H9 (cell line): ENCODE data around the gene RS1. TPM values are rescaled to one million over a fixed set of nuclear protein-coding genes. Genes with fewer than 3 reads are reported as not detected.

Experiments
- DNase-seq: peaks from one replicate; pipeline ENCODE4 v3.0.0-alpha.2; 2017
- H2AFZ ChIP-seq: one replicate; pipeline ENCODE4 v1.6.1; 2013; ENCODE audit warnings: mild to moderate bottlenecking, low read length, control low read depth, moderate library complexity
- H2AK5ac ChIP-seq: 2 replicates; pipeline ENCODE4 v1.6.1; 2013; ENCODE audit warnings: low read length, control low read depth, mixed read lengths; ENCODE audit not compliant: insufficient read length
- H2BK120ac ChIP-seq: one replicate; pipeline ENCODE4 v1.6.1; 2013; ENCODE audit warnings: low read depth, mild to moderate bottlenecking, low read length, control low read depth, inconsistent platforms; ENCODE audit not compliant: poor library complexity, severe bottlenecking
- H2BK12ac ChIP-seq: 2 replicates; pipeline ENCODE4 v1.6.1; 2013; ENCODE audit warnings: low read length, control low read depth, mixed read lengths, low read depth; ENCODE audit not compliant: insufficient read length
- H2BK15ac ChIP-seq: 2 replicates; pipeline ENCODE4 v1.6.1; 2013; ENCODE audit warnings: low read depth, low read length, control low read depth
- H2BK20ac ChIP-seq: one replicate; pipeline ENCODE4 v1.6.1; 2013; ENCODE audit warnings: low read depth, mild to moderate bottlenecking, low read length, control low read depth, inconsistent platforms; ENCODE audit not compliant: poor library complexity, severe bottlenecking
- H2BK5ac ChIP-seq: 2 replicates; pipeline ENCODE4 v1.6.1; 2013; ENCODE audit warnings: low read length, control low read depth, mixed read lengths; ENCODE audit not compliant: insufficient read length
- H3K14ac ChIP-seq: 2 replicates; pipeline ENCODE4 v1.6.1; 2013; ENCODE audit warnings: low read length, control low read depth; ENCODE audit not compliant: insufficient read depth
- H3K18ac ChIP-seq: 2 replicates; pipeline ENCODE4 v1.6.1; 2013; ENCODE audit warnings: low read depth, mild to moderate bottlenecking, mixed read lengths, low read length, control low read depth; ENCODE audit not compliant: insufficient read length
- H3K23ac ChIP-seq: 2 replicates; pipeline ENCODE4 v1.6.1; 2013; ENCODE audit warnings: low read length, control low read depth, mixed read lengths, low read depth; ENCODE audit not compliant: insufficient read length
- H3K23me2 ChIP-seq: 2 replicates; pipeline ENCODE4 v1.6.1; 2013; ENCODE audit warnings: low read depth, mild to moderate bottlenecking, mixed read lengths, low read length, control low read depth; ENCODE audit not compliant: insufficient read length, poor library complexity, severe bottlenecking
- H3K27ac ChIP-seq: 2 replicates; pipeline ENCODE4 v1.5.1; 2013; ENCODE audit warnings: low read length, control low read depth, mixed read lengths, low read depth; ENCODE audit not compliant: insufficient read length
- H3K27me3 ChIP-seq: 2 replicates; pipeline ENCODE4 v1.6.1; 2013; ENCODE audit warnings: low read length, control low read depth, inconsistent platforms; ENCODE audit not compliant: insufficient read depth
- H3K4ac ChIP-seq: 2 replicates; pipeline ENCODE4 v1.6.1; 2013; ENCODE audit warnings: low read depth, mild to moderate bottlenecking, control low read depth, inconsistent platforms, low read length, moderate library complexity
- H3K4me1 ChIP-seq: 2 replicates; pipeline ENCODE4 v1.6.1; 2013; ENCODE audit warnings: low read length, control low read depth, inconsistent platforms; ENCODE audit not compliant: insufficient read depth
- H3K4me2 ChIP-seq: 2 replicates; pipeline ENCODE4 v1.6.1; 2013; ENCODE audit warnings: low read length, control low read depth, mixed read lengths; ENCODE audit not compliant: insufficient read length, insufficient read depth
- H3K56ac ChIP-seq: 2 replicates; pipeline ENCODE4 v1.6.1; 2013; ENCODE audit warnings: low read depth, mild to moderate bottlenecking, mixed read lengths, low read length, control low read depth; ENCODE audit not compliant: insufficient read length
- H3K79me1 ChIP-seq: 2 replicates; pipeline ENCODE4 v1.6.1; 2013; ENCODE audit warnings: low read depth, mild to moderate bottlenecking, moderate library complexity, low read length, control low read depth, inconsistent platforms; ENCODE audit not compliant: insufficient read depth, poor library complexity, severe bottlenecking
- H3K79me2 ChIP-seq: 2 replicates; pipeline ENCODE4 v1.6.1; 2013; ENCODE audit warnings: low read length, control low read depth, inconsistent platforms; ENCODE audit not compliant: insufficient read depth
- H3K9ac ChIP-seq: 2 replicates; pipeline ENCODE4 v1.6.1; 2013; ENCODE audit warnings: low read length, control low read depth, mixed read lengths; ENCODE audit not compliant: insufficient read length; ENCODE audit errors: extremely low read depth
- H3K9me3 ChIP-seq: one replicate; pipeline ENCODE4 v1.6.1; 2013; ENCODE audit warnings: low read depth, low read length, inconsistent platforms; ENCODE audit not compliant: control insufficient read depth
- H3T11ph ChIP-seq: one replicate; pipeline ENCODE4 v1.6.1; 2013; ENCODE audit warnings: mild to moderate bottlenecking, low read length, control low read depth, inconsistent platforms
- H4K20me1 ChIP-seq: one replicate; pipeline ENCODE4 v1.6.1; 2013; ENCODE audit not compliant: control insufficient read depth, insufficient read length, insufficient read depth
- H4K5ac ChIP-seq: 2 replicates; pipeline ENCODE4 v1.6.1; 2013; ENCODE audit warnings: low read depth, mild to moderate bottlenecking, mixed read lengths, low read length, control low read depth; ENCODE audit not compliant: insufficient read length
- H4K8ac ChIP-seq: replicated peaks from 2 replicates; pipeline ENCODE4 v1.6.1; 2013; ENCODE audit warnings: low read length, control low read depth, mixed read lengths, low read depth; ENCODE audit not compliant: insufficient read length
- H4K91ac ChIP-seq: 2 replicates; pipeline ENCODE4 v1.6.1; 2013; ENCODE audit warnings: low read depth, mild to moderate bottlenecking, moderate library complexity, mixed read lengths, low read length, control low read depth; ENCODE audit not compliant: insufficient read length
- H3K27ac Mint-ChIP-seq, 3 experiments: 2 replicates in 2 of 3; 3 replicates in 1 of 3; pipeline ENCODE4 v1.8.0; 2020 to 2021; ENCODE audit warnings: mixed read lengths in 3 of 3, mild to moderate bottlenecking in 1 of 3, moderate library complexity in 1 of 3
- H3K27me3 Mint-ChIP-seq: 2 replicates; pipeline ENCODE4 v1.8.0; 2021; ENCODE audit warnings: low read depth, mild to moderate bottlenecking, moderate library complexity, mixed read lengths
- H3K36me3 Mint-ChIP-seq, 3 experiments: 2 replicates in 2 of 3; 3 replicates in 1 of 3; pipeline ENCODE4 v1.8.0; 2020 to 2021; ENCODE audit warnings: low read depth in 3 of 3, mixed read lengths in 3 of 3; ENCODE audit not compliant: insufficient read depth in 1 of 3
- H3K4me1 Mint-ChIP-seq, 2 experiments: 2 replicates each; pipeline ENCODE4 v1.8.0; 2020; ENCODE audit warnings: mixed read lengths in 2 of 2
- H3K4me3 Mint-ChIP-seq, 2 experiments: 2 replicates in 1 of 2; 3 replicates in 1 of 2; pipeline ENCODE4 v1.8.0; 2020 to 2021; ENCODE audit warnings: mild to moderate bottlenecking in 2 of 2, mixed read lengths in 2 of 2, moderate library complexity in 1 of 2
- H3K9me3 Mint-ChIP-seq, 2 experiments: 2 replicates in 1 of 2; 3 replicates in 1 of 2; pipeline ENCODE4 v1.8.0; 2020; ENCODE audit warnings: mild to moderate bottlenecking in 2 of 2, mixed read lengths in 2 of 2, moderate library complexity in 1 of 2
- WGBS: extraction: QIAGEN DNeasy Blood & Tissue Kit; methylation state at CpG from one replicate; pipeline ENCODE4 v1.1.7; 2013; ENCODE audit warnings: missing lambda C conversion rate, low lambda C conversion rate, mixed read lengths; ENCODE audit not compliant: insufficient read length; ENCODE audit errors: extremely low coverage; 5-methylcytosine and 5-hydroxymethylcytosine counted together
- total RNA-seq: library from RNA; stranded (reverse); gene quantifications from 2 replicates; pipeline ENCODE4 v1.2.1, GENCODE V29; 2021
- TF ChIP-seq, protein P1 (sequence below): fragments of 200-600 bp; sonication (generic); conservative IDR thresholded peaks from 3 replicates; pipeline ENCODE4 v1.8.0; 2021; ENCODE audit warnings: antibody characterized with exemption, mild to moderate bottlenecking

The RS1 gene
- total RNA-seq, 1 experiment from 2014 or later = not detected

DNA sequence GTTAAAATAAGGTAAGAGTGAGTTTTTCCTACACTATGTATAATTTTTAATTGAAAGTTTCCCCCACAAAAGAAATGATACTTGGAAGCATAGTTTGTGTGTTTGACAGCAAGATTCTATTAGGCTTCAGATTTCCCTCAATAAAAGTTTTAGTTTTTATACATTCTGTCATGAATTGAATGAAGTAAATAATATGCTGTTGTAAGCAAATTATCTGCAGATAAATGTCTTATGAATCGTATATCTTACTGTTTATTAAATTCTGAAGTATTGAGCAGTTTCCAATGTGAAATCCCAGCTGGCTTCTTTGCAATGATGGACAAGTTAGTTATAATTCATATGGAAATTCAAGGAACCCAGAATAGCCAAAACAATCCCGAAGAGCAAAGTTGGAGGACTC, 33.5 kb downstream of the RS1 start:
- no peak overlapping the region for H3K4me2 ChIP-seq
- Mint-ChIP-seq H3K9me3 (peaks cover 69 to 77% of the 10 kb centered on the region in 2 experiments), H3K4me3 (no peak overlapping the region), H3K36me3 (peaks cover 22 to 35% (median 22%) of the 10 kb centered on the region in 3 experiments), H3K27me3 (no peaks in the 10 kb centered on the region), H3K27ac (no peak overlapping the region), H3K4me1 (peaks cover 4 to 6% of the 10 kb centered on the region in 2 experiments; a peak in 2 of 4 replicates)
- H3K4ac ChIP-seq = no peak overlapping the region
- no CpG with 5 or more reads among the region's 2 CpGs for WGBS
- H3K9ac ChIP-seq = no peak overlapping the region
- no peak overlapping the region for H4K5ac ChIP-seq
- H3K9me3 ChIP-seq = peaks cover 46% of the 10 kb centered on the region
- no peak overlapping the region for H2BK5ac ChIP-seq
- no peaks in the 10 kb centered on the region for H4K20me1 ChIP-seq
- H2AFZ ChIP-seq = no peak overlapping the region
- H3K27me3 ChIP-seq = no peaks in the 10 kb centered on the region
- H3T11ph ChIP-seq = no peak overlapping the region
- no peak overlapping the region for H2AK5ac ChIP-seq
- no peak overlapping the region for H2BK20ac ChIP-seq
- H3K56ac ChIP-seq = no peak overlapping the region
- H3K18ac ChIP-seq = no peak overlapping the region
- H4K91ac ChIP-seq = no peak overlapping the region
- no peak overlapping the region for H2BK120ac ChIP-seq
- no peak overlapping the region for H2BK15ac ChIP-seq
- TF ChIP-seq, protein P1, sequence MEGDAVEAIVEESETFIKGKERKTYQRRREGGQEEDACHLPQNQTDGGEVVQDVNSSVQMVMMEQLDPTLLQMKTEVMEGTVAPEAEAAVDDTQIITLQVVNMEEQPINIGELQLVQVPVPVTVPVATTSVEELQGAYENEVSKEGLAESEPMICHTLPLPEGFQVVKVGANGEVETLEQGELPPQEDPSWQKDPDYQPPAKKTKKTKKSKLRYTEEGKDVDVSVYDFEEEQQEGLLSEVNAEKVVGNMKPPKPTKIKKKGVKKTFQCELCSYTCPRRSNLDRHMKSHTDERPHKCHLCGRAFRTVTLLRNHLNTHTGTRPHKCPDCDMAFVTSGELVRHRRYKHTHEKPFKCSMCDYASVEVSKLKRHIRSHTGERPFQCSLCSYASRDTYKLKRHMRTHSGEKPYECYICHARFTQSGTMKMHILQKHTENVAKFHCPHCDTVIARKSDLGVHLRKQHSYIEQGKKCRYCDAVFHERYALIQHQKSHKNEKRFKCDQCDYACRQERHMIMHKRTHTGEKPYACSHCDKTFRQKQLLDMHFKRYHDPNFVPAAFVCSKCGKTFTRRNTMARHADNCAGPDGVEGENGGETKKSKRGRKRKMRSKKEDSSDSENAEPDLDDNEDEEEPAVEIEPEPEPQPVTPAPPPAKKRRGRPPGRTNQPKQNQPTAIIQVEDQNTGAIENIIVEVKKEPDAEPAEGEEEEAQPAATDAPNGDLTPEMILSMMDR = no peak
- no peak overlapping the region for H2BK12ac ChIP-seq
- no peak for DNase-seq
- no peak overlapping the region for H3K27ac ChIP-seq
- H3K79me1 ChIP-seq = no peaks in the 10 kb centered on the region
- H4K8ac ChIP-seq = no peak overlapping the region
- no peak overlapping the region for H3K23ac ChIP-seq
- H3K14ac ChIP-seq = no peak overlapping the region
- no peaks in the 10 kb centered on the region for H3K79me2 ChIP-seq
- H3K23me2 ChIP-seq = no peaks in the 10 kb centered on the region
- H3K4me1 ChIP-seq = no peaks in the 10 kb centered on the region; the same call in 1 of the 2 replicates
